Measurements from ENCODE around the gene NPY2R. TPM values are rescaled to one million over a fixed set of nuclear protein-coding genes. Genes with fewer than 3 reads are reported as not detected.

Gene NPY2R
- total RNA-seq, 1 experiment from 2014 or later, result not detected

DNA sequence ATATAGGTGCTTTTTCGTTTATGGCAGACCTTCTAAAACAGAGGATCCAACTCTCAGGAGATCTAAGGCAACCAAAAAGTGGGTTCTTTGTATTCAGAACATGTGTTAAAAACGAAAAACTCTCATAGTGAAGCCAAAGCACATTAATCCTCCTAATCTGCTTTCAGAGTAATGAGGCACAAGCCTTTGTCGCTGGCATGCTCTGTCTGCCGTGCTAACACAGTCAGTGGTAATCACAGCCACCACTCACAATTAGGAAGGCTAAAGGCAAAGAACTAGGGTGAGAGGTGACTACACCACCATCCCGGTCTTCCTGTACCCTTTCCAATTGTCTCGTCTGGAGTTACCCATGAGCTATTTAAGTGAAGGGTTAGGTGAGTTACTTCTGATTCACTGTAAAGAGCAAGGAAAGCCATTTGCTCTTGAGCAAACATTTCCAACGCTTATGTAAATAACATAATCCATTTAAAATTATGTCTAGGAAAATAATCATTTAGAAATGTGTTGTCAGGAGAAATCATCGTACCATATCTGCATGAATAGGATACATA lies 40.7 kb downstream of the NPY2R start:
- DNase-seq (ENCODE audit: low spot score), result peak; percentile 16

DNA sequence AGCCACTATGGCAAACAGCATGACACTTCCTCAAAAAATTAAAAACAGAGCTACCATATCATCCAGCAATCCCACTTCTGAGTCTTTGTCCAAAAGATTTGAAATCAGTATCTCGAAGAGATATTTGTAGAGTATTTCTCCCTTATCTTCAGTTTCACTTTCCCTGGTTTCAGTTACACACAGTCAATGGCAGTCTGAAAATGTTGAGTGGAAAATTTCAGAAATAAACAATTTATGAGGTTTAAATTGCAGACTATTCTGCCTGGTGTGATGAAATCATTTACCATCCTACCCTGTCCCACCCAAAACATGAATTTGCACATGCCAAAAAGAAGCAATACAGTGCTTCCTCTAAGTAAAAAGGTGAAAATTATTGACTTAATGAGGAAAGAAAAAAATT lies 43.9 kb downstream of the NPY2R start:
- no peak for DNase-seq (ENCODE audit: low spot score)

DNA sequence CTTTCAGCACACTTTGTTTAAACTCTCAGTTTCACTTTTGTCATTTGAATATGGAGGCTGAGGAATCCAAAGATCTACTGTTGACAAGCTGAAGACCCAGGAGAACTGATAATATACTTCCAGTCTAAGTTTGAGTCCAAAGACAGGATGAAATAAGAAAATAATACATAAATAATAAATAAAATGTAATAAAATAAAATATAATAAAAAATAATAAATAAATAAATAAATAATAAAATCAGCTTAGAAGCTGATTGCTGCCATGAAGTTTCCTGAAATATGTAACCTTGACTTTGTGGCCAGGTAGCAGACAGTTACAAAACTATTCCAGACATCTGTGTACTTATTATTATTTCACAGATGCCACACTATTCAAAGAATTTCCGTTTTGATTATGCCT lies 55.0 kb downstream of the NPY2R start:
- no peak for DNase-seq (ENCODE audit: low spot score)

DNA sequence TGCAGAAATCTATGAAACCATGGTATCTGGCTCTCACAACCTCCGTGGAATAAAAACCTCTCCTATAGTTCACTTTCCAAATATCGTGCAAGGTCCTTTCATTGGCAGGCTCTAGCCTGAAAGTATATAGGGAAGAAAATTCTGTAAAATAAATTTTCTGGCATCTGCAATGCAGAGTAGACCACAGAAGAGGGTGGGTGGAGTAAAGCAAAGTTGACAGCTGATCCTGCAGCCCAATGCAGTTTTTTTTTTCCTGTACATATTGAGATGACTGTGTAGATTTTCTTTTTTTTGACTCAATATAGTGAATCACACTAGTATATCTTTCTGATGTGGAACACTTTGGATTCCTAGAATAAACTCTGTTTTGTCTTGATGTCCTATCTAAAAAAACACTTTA lies 56.7 kb downstream of the NPY2R start:
- no peak for DNase-seq (ENCODE audit: low spot score)

Other genes with a start within 250 kb of the NPY2R start
- gene MAP9, start 168.3 kb downstream of the NPY2R start, total RNA-seq (2014; rRNA removed; shearing (Covaris generic)), result not detected in 2 replicates